Renal pelvis (tissue), 4 donors: Measurements from ENCODE around the gene PTPN20. TPM values are rescaled to one million over a fixed set of nuclear protein-coding genes. Genes with fewer than 3 reads are reported as not detected.
A peak's percentile ranks its signal among the peaks of the same experiment; 100 is the strongest.

Experiments
- DNase-seq: peaks from one replicate; pipeline ENCODE4 v3.0.0-alpha.2; 2013
- polyA plus RNA-seq, 3 donors: library from polyadenylated mRNA; unstranded; fragments of 120-200 nt; gene quantifications; one replicate each; pipeline ENCODE4 v1.2.1, GENCODE V29; 2013; ENCODE audit not compliant: insufficient read length in 3 of 3

PTPN20 gene
- polyA plus RNA-seq, 3 donors, result 2.4 to 3.2 (median 3.1) TPM

DNA sequence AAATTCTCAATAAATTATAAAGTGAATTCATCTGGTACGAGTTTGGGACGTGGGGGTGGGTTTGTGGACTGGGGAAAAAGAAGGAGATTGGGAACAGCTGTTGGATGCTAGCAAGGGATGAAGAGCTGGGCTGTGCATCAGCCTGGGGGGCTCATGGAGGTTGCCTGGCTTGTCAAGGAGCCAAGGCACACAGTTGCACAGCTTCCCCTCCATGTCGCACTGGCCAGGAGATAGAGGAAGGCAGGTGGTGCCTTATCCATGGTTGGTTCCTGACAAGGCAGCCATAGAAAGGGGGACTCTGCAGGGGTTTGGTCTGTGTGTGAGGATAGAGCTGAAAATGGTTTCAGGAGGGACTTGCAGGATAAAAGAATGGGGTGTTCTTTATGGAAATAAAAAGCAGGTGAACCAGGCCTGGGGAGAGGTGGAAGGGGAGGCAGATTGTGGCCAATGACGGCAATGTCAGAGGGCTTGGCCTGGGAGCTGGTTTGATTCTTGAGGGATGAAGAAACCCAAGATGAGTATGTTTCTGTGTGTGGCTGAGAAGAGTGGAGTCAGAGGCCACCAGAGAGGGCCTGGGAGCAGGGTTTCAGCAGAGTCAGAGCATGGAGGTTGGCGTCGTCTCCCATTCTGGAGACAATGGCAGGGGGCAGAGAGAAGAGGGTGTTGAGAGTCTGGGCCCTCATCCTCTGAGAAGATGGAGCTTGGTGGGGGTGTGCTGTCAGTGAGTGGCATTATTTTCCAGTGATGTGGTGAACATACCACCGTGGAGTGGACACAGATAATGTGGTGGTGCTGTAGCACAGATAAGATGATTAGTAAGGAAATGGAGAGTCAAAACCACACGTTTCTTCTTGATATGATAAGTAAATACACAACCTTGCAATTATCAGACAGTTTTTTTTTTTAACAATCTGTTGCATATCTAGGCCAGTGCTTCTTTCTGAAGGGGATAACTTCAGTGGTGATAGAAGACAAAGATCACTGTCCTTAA lies 108.2 kb downstream of the PTPN20 start:
- no peak for DNase-seq

GRCh38 chr10:47020471-47020870 lies 109.2 kb downstream of the PTPN20 start:
- no peak for DNase-seq

DNA sequence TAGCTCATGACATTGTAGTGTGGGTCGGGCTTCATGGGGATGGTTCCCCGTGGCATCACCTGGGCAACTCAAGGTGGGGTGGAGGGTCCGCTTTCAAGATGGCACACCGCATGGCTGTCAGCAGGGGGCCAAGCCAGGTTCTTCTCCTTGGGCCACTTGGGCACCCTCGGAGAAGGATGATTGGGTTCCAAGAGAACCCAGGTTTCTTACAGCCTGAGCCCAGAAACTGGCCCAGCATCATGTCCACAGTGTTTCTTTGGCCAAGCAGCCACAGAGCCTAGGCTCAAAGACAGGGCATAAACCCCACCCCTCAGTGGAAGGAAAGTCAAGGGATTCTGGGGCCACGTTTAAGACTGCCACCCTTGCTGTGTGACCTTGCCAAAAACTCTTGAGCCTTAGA lies 110.6 kb downstream of the PTPN20 start:
- DNase-seq, result no peak

GRCh38 chr10:47022311-47023131 lies 111.3 kb downstream of the PTPN20 start:
- DNase-seq, result no peak

- no peak for DNase-seq
These were observed 112.2 kb downstream of the PTPN20 start for GRCh38 chr10:47023237-47024045.

- no peak for DNase-seq
These were observed 112.8 kb downstream of the PTPN20 start for GRCh38 chr10:47024046-47024322.

- peak; percentile 42 for DNase-seq
These were observed 113.4 kb downstream of the PTPN20 start for GRCh38 chr10:47024399-47025252.

DNA sequence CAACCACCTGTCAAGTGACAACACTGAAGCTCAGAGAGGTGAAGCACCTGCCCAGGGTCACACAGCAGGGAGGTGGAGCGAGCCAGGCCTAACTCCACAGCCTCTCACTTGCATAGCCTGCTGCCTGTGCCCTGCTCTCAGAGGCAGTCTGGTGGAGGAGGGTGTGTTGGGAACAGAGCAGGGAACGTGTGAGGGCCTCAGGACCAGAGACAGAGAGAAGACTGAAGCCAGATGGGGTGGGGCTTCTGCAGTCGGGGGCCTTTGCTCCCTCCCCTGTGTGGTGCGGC lies 114.0 kb downstream of the PTPN20 start:
- no peak for DNase-seq

DNA sequence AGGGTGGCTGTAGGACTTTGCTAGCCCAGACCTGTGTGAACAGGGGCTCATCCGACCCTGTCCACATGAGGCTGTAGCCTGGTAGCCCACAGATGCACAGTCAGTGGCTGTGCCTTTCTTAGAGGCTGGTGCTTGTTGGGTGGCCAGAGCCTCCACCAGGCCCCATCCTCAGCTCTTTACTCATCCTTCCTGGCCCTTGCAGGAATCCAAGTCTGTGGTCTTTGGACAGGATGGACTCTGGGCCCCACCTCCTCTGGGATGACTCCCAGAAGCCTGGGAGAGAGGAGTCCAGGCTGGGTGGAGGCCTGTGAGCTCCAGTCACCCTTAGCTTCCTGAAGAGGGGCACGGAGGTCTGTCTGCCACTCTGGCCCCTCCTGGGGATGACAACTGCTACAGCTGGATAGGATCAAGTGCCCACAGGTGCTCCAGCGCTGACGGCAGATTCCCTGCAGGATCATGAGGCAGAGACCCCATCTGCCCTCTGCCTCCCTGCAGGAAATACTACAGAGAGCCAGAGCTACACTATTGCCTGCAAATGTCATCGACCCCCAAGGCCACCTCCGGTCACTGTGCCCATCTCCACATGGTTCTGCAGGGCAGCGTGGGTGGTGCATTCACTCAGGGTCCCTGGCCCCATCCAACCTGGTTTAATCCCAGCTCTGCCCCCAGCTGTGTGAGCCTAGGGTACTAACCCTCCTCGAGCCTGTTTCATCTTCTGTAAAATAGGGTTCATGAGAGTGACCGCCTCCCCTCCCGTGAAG lies 114.5 kb downstream of the PTPN20 start:
- no peak for DNase-seq

GRCh38 chr10:47026301-47027107 lies 115.3 kb downstream of the PTPN20 start:
- DNase-seq, result no peak

GRCh38 chr10:47027108-47027783 lies 116.0 kb downstream of the PTPN20 start:
- no peak for DNase-seq

GRCh38 chr10:47027784-47028260 lies 116.6 kb downstream of the PTPN20 start:
- DNase-seq, result no peak

- no peak for DNase-seq
These were observed 117.2 kb downstream of the PTPN20 start for GRCh38 chr10:47028466-47028865.

GRCh38 chr10:47029181-47030009 lies 118.2 kb downstream of the PTPN20 start:
- no peak for DNase-seq

DNA sequence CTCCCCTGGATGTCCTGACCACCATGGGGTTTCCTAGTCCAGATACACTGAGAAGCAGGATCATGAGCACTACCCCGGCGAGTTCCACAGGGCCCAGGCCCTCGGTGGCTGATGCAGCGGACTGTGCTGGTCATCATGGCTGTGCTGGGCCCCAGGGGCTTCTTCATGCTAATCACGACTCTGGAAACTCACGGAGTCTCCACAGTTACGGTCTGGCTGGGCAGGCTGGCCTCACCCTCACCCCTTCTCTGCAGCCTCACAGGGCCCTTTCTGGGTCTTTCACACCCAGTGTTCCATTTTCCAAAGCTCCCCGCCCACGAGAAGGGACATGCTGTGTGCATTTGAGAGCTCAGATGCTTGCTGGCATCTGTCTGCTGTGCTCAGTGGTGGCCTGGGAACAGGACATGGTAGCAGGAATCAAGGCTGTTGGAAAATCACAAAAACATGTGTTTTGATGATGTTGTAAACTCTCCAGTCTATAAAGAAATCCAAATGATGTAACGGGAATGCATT lies 119.0 kb downstream of the PTPN20 start:
- no peak for DNase-seq

GRCh38 chr10:47031211-47031900 lies 120.1 kb downstream of the PTPN20 start:
- DNase-seq, result no peak

DNA sequence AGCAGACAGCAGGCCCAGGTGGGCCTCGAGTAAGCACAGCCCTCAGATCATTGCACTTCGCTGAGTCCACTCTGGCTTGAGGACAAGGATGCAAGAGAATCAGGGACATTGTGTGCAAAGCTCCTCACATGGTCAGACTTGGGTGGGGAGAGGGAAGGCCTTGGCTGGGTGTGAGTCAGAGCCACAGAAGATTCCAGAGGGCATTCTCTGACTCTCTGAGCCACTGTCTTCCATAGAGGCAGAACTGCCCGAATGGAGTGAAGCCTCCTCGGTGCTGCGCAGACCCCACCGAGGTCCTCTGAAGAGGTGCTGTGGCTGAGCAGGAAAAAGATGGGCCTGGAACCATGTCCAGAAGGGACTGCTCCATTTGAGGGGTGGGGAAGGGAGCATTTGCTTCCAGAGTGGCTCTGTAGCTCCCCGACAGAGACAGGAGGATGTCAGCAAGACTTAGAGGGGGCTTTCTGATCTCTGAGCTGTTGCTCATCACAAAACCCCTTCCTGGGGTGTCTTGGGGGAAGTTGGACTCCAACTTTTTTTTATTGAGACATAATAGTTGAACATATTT lies 120.8 kb downstream of the PTPN20 start:
- DNase-seq, result no peak
